NCI-H2107 treated with DMSO at 0.1 percent for 48 hours (cell line): ENCODE results near the gene GAS1.

ENCODE experiments used
- DNase-seq: peaks from one replicate; lab custom pipeline; 2025; ENCODE audit not compliant: unreplicated experiment; lab: John Stamatoyannopoulos, UW

Gene GAS1, protein sequence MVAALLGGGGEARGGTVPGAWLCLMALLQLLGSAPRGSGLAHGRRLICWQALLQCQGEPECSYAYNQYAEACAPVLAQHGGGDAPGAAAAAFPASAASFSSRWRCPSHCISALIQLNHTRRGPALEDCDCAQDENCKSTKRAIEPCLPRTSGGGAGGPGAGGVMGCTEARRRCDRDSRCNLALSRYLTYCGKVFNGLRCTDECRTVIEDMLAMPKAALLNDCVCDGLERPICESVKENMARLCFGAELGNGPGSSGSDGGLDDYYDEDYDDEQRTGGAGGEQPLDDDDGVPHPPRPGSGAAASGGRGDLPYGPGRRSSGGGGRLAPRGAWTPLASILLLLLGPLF

DNA sequence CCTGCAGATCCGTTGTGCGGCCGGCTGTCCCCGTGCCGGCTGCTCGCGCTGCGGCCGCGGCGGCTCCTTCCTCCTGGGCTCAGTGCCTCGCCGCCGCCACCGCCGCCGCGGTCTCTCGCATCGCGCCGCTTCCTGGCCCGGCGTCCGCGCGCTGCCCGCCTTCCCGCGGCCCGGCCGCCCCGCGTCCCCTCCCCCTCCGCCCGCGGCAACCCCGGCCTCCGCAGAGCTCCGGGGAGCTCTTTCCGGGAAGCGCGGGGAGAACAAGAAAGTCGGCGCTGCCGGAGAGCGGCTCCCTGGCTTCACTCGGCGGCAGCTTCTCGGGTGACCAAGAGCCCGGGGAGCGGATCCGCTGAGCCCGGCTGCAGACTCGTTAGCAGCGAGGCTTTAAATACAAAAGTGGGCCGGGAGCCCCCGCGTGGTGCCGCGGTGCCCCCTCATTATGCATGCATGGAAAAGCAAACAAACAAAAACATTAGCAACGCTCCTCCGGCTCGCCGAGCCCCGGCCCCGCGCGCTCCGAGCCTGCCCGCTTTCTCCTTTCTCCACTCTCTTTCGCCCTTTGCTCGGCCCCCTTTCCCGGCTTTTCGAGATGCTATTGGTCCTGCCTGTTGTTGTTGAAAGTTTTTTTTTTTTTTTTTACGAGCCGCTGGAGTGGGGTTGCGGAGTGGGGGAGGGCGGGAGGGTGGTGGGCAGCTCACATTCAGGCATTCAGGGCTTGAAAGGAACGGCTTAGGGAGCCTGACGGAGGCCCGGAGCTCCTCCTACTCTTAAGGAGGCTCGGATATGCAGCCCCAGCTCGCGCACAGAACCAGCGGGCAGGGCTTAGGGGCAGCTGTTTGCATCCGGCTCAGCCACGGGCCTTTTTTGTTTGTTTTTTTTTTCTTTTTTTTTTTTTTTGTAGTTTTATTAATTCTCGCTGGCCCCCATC lies at the start of gene GAS1:
Gene GAS1, minus strand, starts transcription at position 361 of the 928 bp plus-strand sequence. CDS start 727 bp downstream, outside the sequence.
- DNase-seq = no peak

DNA sequence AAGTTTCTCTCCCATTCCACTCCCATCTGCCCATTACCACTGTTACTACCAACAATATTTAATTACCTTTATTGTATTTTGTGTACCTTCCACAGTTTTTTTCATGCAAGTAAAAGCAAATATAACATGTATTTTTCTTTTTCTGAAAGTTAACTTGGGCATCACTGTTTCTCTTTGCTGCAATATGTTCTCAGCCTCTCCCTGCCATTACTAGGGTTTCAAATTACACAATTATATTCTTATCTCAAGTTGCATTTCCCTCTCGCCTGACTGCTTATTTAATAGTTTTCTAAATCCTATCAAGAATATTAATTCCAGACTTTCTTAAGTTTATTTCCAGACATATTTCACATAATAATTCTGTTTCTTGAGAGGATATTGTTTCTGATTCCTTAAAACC lies 46.9 kb upstream of the GAS1 start:
- DNase-seq = no peak

DNA sequence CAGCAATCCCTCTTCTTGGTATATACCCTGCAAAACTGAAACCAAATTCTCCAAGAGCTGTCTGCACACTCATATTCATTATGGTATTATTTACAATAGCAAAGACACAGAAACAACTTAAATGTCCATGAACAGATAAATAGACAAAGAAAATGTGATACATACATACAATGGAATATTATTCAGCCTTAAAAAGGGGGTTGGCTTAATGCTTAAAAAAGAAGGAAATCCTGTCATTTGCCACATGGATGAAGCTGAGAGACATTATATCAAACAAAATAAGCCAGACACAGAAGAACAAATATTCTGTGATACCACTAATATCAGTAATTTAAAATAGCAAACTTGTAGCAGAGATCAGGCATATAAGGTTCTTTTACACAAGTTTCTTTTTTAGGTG lies 46.5 kb upstream of the GAS1 start:
- DNase-seq = no peak

DNA sequence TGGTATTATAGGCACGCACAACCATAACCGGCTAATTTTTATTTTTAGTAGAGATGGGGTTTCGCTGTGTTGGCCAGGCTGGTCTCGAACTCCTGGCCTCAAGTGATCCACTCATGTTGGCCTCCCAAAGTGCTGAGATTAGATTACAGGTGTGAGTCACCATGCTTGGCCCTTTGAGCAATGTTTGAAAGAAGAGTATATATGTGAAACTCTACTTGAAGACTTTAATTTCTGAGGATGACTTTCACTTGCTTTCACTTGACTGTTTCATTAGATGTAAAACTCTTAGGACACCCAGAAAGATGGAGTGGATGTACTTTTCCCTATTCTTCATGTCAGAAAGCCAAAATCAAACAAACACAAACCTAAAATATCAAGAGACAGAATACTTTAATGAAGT lies 43.8 kb upstream of the GAS1 start:
- no peak for DNase-seq

GRCh38 chr9:86990290-86990689 lies 43.0 kb upstream of the GAS1 start:
- DNase-seq = no peak

GRCh38 chr9:86987900-86988299 lies 40.6 kb upstream of the GAS1 start:
- no peak for DNase-seq

GRCh38 chr9:86985132-86985647 lies 37.9 kb upstream of the GAS1 start:
- DNase-seq = no peak

DNA sequence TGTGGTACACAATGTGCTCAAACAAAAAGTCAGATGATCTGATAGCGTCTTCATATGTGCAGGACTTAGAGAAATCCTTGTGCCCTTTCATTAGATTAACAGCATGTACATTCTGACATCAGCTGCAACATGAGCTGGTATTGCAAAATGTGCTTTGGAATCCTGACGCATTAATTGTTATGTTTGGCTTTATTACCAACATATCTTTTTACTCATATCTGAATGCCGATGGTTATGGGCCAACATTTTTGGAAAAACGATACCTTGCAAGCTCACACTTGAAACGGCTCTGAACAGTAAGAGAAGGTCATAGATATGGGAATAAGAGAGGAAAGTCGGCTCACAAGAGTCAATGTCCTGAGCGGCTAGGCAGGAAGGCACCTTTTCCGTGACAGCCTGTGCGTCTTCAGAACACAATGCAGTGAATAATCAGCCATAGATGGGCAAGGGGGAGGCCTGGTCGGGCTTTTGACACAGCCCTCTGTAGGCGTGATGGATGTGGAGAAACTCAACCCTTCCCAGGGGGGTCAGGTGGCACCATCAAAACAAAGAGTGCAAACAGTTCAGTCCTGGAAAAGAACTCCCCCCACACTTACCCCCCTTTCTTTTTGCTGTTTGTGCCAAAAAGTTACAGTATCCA lies 36.4 kb upstream of the GAS1 start:
- DNase-seq = no peak

DNA sequence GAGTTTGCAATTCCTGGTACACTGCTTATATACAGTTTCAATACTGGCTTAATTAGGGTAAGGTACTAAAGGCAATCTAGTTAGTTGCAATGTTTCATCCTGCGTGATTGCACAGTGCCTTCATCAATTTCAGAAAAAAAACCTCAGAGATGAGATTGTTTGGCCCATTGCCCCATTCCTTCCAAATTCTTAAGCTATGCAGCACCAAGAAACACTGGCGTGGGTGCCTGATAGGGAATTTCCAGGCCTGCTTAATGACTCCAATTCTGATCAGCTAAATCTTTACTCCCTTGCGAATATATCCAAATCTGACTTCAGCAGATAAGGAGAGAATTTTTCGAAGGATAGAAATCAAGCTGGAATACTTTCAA lies 35.9 kb upstream of the GAS1 start:
- DNase-seq = no peak

DNA sequence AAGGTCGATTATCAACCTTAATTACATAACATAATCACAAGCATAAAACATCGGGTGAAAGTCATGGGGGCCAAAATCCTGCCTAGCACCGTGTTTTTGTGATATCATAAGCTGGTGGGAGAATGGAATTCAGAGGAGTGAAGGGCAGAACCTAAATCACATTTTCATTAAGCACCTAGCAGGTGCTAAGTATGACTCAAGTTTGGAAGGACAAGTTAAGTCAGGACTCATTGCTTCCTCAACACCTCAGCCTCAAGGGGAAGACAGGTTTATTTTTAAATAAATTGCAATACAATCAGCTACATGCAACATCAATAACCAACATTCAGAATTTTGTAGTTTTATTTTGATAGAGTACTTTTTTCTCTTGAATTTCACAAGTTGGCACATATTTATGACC lies 33.5 kb upstream of the GAS1 start:
- no peak for DNase-seq

DNA sequence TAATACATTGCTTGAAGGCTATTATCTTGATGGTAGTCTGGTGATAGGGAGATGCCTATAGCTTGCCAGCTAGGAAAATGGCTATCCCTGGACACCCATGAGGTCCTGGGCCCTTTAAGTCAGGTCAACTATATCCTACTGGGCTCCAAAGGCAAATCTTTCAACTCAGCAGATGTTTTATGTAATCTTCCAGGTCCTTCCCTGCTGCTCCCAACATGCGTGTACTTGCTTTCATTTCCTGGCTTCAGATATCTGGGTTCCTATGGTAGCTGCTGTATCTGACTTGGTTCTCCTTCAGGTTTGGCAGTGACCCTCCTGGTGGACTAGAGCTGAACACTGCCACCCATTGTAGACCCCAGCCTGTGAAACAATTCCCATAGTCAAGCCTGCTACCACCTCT lies 32.4 kb upstream of the GAS1 start:
- no peak for DNase-seq

DNA sequence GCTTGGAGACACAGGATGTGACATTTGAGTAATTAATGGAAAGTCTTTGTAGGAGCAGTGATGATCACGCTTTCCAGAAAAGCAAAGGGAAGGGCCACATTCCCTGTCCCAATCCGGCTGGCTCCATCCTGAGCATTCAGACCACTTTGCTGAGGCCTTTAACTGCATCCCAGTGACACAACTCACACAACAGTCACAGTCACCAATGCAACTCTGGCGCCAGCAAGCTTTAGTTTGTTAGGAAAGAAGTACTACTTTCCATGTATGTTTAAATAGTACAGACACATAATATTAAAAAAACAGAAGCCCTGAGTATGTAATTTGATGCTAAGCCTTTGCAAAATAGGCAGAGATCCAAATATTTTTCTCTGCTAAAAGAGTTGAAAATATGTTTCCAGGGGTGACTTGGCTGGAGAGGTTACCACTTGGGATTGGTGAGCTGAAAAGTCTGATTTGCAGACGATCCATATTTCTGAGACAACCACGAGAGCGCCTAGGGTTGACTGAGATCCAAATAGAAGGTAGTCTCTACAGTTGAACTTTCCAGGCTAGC lies 31.7 kb upstream of the GAS1 start:
- DNase-seq = no peak

GRCh38 chr9:86978413-86978812 lies 31.1 kb upstream of the GAS1 start:
- no peak for DNase-seq

GRCh38 chr9:86977205-86977835 lies 30.0 kb upstream of the GAS1 start:
- no peak for DNase-seq

DNA sequence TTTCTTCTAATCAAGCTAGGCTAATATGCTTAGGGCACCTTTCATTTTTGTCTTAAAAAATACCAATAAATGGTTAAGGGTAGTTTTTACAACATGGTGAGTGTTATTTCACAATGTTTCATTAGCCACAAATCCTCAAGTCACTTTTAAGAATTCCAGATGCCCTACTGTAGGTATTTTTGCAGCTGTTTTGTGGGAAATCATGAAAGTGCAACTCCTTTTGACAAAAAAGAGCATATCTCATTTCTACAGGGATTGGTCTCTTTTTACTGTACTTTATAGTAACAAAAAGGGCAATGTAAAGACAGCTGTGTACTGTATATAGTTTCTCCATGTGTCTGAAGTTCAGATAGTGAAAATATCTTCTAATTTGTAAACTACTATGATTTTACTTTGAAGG lies 28.3 kb upstream of the GAS1 start:
- no peak for DNase-seq

- DNase-seq = no peak
These were observed 27.7 kb upstream of the GAS1 start for GRCh38 chr9:86975036-86975435.

GRCh38 chr9:86974421-86974820 lies 27.1 kb upstream of the GAS1 start:
- no peak for DNase-seq

- no peak for DNase-seq
These were observed 24.4 kb upstream of the GAS1 start for GRCh38 chr9:86971742-86972141.

DNA sequence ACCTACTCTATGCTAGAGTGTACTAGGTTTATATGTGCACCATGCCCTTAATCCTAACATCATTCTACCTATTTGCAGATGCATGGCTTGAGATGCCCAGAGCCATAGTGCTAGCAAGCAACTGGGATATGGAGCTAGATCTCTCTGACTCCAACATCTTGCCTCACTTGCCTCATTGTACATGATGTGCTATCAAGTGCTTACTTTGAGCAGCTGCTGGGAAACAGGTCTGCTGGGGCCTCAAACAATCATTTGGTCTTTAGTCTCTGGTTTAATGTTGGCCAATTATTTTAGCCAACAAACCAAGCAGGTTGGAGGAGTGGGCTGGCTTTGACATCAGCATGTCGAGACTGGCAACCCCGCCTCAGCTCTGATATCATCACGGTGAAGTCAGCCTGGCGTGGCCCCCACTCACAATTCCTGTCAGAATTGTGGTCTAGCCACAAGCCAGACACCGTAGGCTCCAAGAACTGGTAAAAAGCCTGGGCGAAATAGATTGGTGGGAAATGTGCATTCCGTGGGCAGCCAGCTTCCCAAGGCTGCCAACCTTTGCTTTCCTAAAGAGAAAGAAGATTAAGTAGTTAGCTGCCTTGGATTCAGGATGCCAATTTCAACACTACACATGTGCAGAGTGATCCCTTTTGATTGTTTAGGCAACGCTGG lies 21.1 kb upstream of the GAS1 start:
- DNase-seq = no peak

DNA sequence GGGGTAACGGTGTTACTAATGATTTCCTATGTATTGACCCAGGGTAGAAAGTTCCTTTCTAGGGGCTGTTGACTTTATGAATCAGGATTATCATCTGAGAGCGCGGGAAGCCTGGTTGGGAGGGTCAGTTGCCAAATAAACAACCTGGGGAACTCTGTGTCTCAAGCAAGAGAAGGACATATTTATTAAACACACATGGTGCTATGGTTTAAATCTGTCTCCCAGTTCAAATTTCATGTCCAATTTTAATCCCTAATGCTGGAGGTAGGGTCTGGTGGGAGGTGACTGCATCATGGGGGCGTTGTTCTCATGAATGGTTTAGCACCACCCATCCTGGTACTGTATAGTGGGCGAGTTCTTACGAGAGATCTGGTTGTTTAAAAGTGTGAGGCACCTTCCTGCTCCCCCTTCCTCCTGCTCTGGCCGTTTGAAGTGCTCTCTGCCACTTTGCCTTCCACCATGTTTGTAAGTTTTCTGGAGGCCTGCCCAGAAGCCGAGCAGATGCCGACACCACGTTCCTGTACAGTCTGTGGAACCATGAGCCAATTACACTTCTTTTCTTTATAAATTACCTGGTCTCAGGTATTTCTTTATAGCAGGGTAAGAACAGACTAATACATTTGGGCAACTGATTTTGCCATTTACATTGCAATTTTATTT lies 19.7 kb upstream of the GAS1 start:
- no peak for DNase-seq
